H1 (cell line): ENCODE data around the gene TMEM245. TPM values are rescaled to one million over a fixed set of nuclear protein-coding genes. Genes with fewer than 3 reads are reported as not detected.

ENCODE experiments used
- CTCF ChIA-PET: fragments of 300-600 bp; sonication (Branson Sonifier 250); formaldehyde crosslinking; loops from one replicate; lab custom pipeline; 2021; ENCODE audit not compliant: partially characterized antibody; lab: Charles Lee
- POLR2A ChIA-PET: fragments of 300-600 bp; sonication (Branson Sonifier 250); formaldehyde crosslinking; loops from one replicate; lab custom pipeline; 2021; ENCODE audit warnings: inconsistent platforms; ENCODE audit not compliant: partially characterized antibody; lab: Charles Lee
- DNase-seq, 2 experiments: peaks; one replicate each; pipeline versions ENCODE4 v3.0.0 to v3.0.0-alpha.2; 2010 to 2022; ENCODE audit warnings: low spot score in 2 of 2, low read depth in 1 of 2, mixed read lengths in 1 of 2
- FAIRE-seq: peaks from 2 replicates; lab custom pipeline; 2011; peaks lifted over from hg19 to GRCh38; lab: Jason Lieb, UNC
- H2AFZ ChIP-seq: 2 replicates; pipeline ENCODE4 v1.8.1; 2012; ENCODE audit warnings: low read length, inconsistent platforms
- H2AK5ac ChIP-seq: 2 replicates; pipeline ENCODE4 v1.6.1; 2013; ENCODE audit warnings: low read depth, low read length
- H2BK120ac ChIP-seq: replicated peaks from 2 replicates; pipeline ENCODE3; 2013; ENCODE audit warnings: low read depth, low read length, inconsistent platforms
- H2BK12ac ChIP-seq: 2 replicates; pipeline ENCODE4 v1.6.1; 2013; ENCODE audit warnings: low read depth, low read length
- H2BK15ac ChIP-seq: 2 replicates; pipeline ENCODE4 v1.6.1; 2013; ENCODE audit warnings: low read length
- H2BK20ac ChIP-seq: 2 replicates; pipeline ENCODE4 v1.6.1; 2013; ENCODE audit warnings: low read length
- H2BK5ac ChIP-seq: 2 replicates; pipeline ENCODE4 v1.6.1; 2013; ENCODE audit warnings: low read depth, low read length
- H3K14ac ChIP-seq: 2 replicates; pipeline ENCODE4 v1.6.1; 2013; ENCODE audit warnings: inconsistent platforms; ENCODE audit not compliant: insufficient read length
- H3K18ac ChIP-seq: 2 replicates; pipeline ENCODE4 v1.6.1; 2013; ENCODE audit warnings: low read length; ENCODE audit errors: extremely low read depth
- H3K23ac ChIP-seq: 2 replicates; pipeline ENCODE4 v1.6.1; 2013; ENCODE audit warnings: inconsistent platforms; ENCODE audit not compliant: insufficient read length
- H3K23me2 ChIP-seq: 2 replicates; pipeline ENCODE4 v1.6.1; 2013; ENCODE audit warnings: low read depth, low read length
- H3K27ac ChIP-seq: 2 replicates; pipeline ENCODE4 v1.6.1; 2011; ENCODE audit warnings: low read depth, low read length, inconsistent platforms
- H3K27me3 ChIP-seq, 4 experiments: replicated peaks in 1 of 4; 1 replicate in 1 of 4; 2 replicates in 3 of 4; pipeline versions ENCODE4 v1.6.1 to v1.8.1; 2011 to 2013; ENCODE audit warnings: low read length in 3 of 4, mild to moderate bottlenecking in 3 of 4, inconsistent platforms in 2 of 4, mixed read lengths in 2 of 4, moderate library complexity in 1 of 4; ENCODE audit not compliant: control insufficient read depth in 3 of 4, insufficient read depth in 3 of 4; ENCODE audit errors: extremely low read depth in 1 of 4
- H3K36me3 ChIP-seq, 4 experiments: 2 replicates each; pipeline versions ENCODE4 v1.6.1 to v1.8.1; 2011 to 2013; ENCODE audit warnings: mild to moderate bottlenecking in 4 of 4, low read length in 3 of 4, moderate library complexity in 2 of 4, control low read depth in 1 of 4, inconsistent platforms in 1 of 4; ENCODE audit not compliant: insufficient read depth in 4 of 4, control insufficient read depth in 2 of 4
- H3K4ac ChIP-seq: replicated peaks from 2 replicates; pipeline ENCODE3; 2013; ENCODE audit warnings: low read length, low read depth, mixed read lengths, inconsistent platforms; ENCODE audit not compliant: insufficient read length
- H3K4me1 ChIP-seq, 4 experiments: replicated peaks in 1 of 4; 1 replicate in 1 of 4; 2 replicates in 3 of 4; pipeline versions ENCODE4 v1.6.1 to v1.8.1; 2011 to 2013; ENCODE audit warnings: low read length in 3 of 4, inconsistent platforms in 2 of 4, mixed read lengths in 1 of 4; ENCODE audit not compliant: insufficient read depth in 4 of 4, control insufficient read depth in 3 of 4
- H3K4me2 ChIP-seq, 2 experiments: 2 replicates each; pipeline versions ENCODE4 v1.6.1 to v1.8.1; 2011 to 2013; ENCODE audit warnings: low read depth in 2 of 2, low read length in 2 of 2, control low read depth in 1 of 2, inconsistent platforms in 1 of 2, mild to moderate bottlenecking in 1 of 2; ENCODE audit not compliant: insufficient read depth in 1 of 2
- H3K4me3 ChIP-seq, 4 experiments: fragments of 200-600, 300-600 bp in 1 of 4; sonication (generic), shearing (Covaris generic), sonication (Bioruptor Twin) in 1 of 4; 2 replicates each; pipeline versions ENCODE4 v1.5.1 to v1.8.1; 2011 to 2016; ENCODE audit warnings: low read length in 4 of 4, low read depth in 3 of 4, control low read depth in 2 of 4, inconsistent platforms in 2 of 4, mild to moderate bottlenecking in 2 of 4, mixed read lengths in 1 of 4, moderate library complexity in 1 of 4; ENCODE audit not compliant: insufficient read depth in 2 of 4; ENCODE audit errors: extremely low read depth in 1 of 4
- H3K56ac ChIP-seq: replicated peaks from 2 replicates; pipeline ENCODE3; 2013; ENCODE audit warnings: low read depth, mild to moderate bottlenecking, mixed read lengths, low read length, inconsistent platforms; ENCODE audit not compliant: insufficient read length
- H3K79me1 ChIP-seq: 2 replicates; pipeline ENCODE4 v1.6.1; 2013; ENCODE audit warnings: low read depth, low read length, control low read depth
- H3K79me2 ChIP-seq, 2 experiments: 2 replicates each; pipeline versions ENCODE4 v1.6.1 to v1.8.1; 2012 to 2013; ENCODE audit warnings: low read length in 2 of 2, mild to moderate bottlenecking in 2 of 2, inconsistent platforms in 1 of 2; ENCODE audit not compliant: insufficient read depth in 2 of 2, control insufficient read depth in 1 of 2
- H3K9ac ChIP-seq, 4 experiments: replicated peaks in 1 of 4; 1 replicate in 1 of 4; 2 replicates in 3 of 4; pipeline versions ENCODE4 v1.6.1 to v1.8.1; 2011 to 2013; ENCODE audit warnings: low read depth in 3 of 4, low read length in 3 of 4, control low read depth in 2 of 4, mild to moderate bottlenecking in 2 of 4, moderate library complexity in 2 of 4, inconsistent platforms in 1 of 4; ENCODE audit errors: extremely low read depth in 1 of 4
- H3K9me3 ChIP-seq, 2 experiments: 2 replicates each; pipeline versions ENCODE4 v1.6.1 to v1.8.1; 2012 to 2013; ENCODE audit warnings: mild to moderate bottlenecking in 2 of 2, moderate library complexity in 2 of 2, control low read depth in 1 of 2, inconsistent platforms in 1 of 2, low read depth in 1 of 2, low read length in 1 of 2, mixed read lengths in 1 of 2; ENCODE audit not compliant: insufficient read depth in 2 of 2
- H4K20me1 ChIP-seq, 2 experiments: replicated peaks in 1 of 2; 2 replicates each; pipeline versions ENCODE3 to v1.8.1; 2011 to 2013; ENCODE audit warnings: inconsistent platforms in 2 of 2, low read length in 2 of 2, mild to moderate bottlenecking in 1 of 2; ENCODE audit not compliant: insufficient read depth in 2 of 2, control insufficient read depth in 1 of 2
- H4K5ac ChIP-seq: 2 replicates; pipeline ENCODE4 v1.6.1; 2013; ENCODE audit warnings: low read length, low read depth, mixed read lengths, inconsistent platforms; ENCODE audit not compliant: insufficient read length
- H4K8ac ChIP-seq: 2 replicates; pipeline ENCODE4 v1.8.0; 2013; ENCODE audit warnings: mild to moderate bottlenecking, moderate library complexity, low read length, inconsistent platforms; ENCODE audit not compliant: insufficient read depth; ENCODE audit errors: extremely low read depth
- H4K91ac ChIP-seq: replicated peaks from 2 replicates; pipeline ENCODE3; 2013; ENCODE audit warnings: low read length, mixed read lengths, inconsistent platforms; ENCODE audit not compliant: insufficient read length
- ASH2L ChIP-seq: fragments of 200-600, 300-600 bp; sonication (generic); IDR thresholded peaks from one replicate; pipeline ENCODE4 v1.7.1; 2017; ENCODE audit warnings: low read length
- SUZ12 ChIP-seq: fragments of 200-600 bp; sonication (generic); IDR thresholded peaks from 2 replicates; pipeline ENCODE4 v1.6.1; 2012; ENCODE audit warnings: mild to moderate bottlenecking, inconsistent platforms, low read length, moderate library complexity, mixed read lengths
- TBP ChIP-seq: IDR thresholded peaks from 2 replicates; pipeline ENCODE4 v1.6.1; 2011; ENCODE audit warnings: low read depth, low read length, improper control_type of control experiment
- WGBS, 2 experiments: shearing (Covaris generic) in 1 of 2; methylation state at CpG; one replicate each; pipeline versions ENCODE4 v1.1.6 to v1.1.7; 2013 to 2015; ENCODE audit warnings: low lambda C conversion rate in 2 of 2, mixed read lengths in 2 of 2, inconsistent platforms in 1 of 2, low coverage in 1 of 2, missing lambda C conversion rate in 1 of 2; ENCODE audit not compliant: insufficient replicate concordance in 2 of 2, insufficient coverage in 1 of 2, insufficient read length in 1 of 2; ENCODE audit errors: extremely low coverage in 1 of 2, missing lambda C conversion rate in 1 of 2; 5-methylcytosine and 5-hydroxymethylcytosine counted together
- polyA plus RNA-seq, 7 experiments: library from polyadenylated mRNA; depleted of rRNA in 3 of 7; stranded (reverse) in 5 of 7; unstranded in 2 of 7; fragments of >200 nt in 5 of 7; fragments of 200-250 nt in 2 of 7; gene quantifications; 1 replicate in 5 of 7; 2 replicates in 1 of 7; 4 replicates in 1 of 7; pipeline versions ENCODE4 v1.2.1 to v1.2.3, GENCODE V29; 2011 to 2013; ENCODE audit warnings: missing spikeins in 2 of 7, mixed read lengths in 2 of 7
- total RNA-seq: library from RNA; stranded (reverse); fragmentation: NEBNext Ultra II Directional; extraction: Animal tissue kit (Norgen Biotek cat#: 25700); gene quantifications from 2 replicates; pipeline ENCODE4 v1.2.1, GENCODE V29; 2021
- TF ChIP-seq, protein P1 (sequence below): IDR thresholded peaks from 2 replicates; pipeline ENCODE4 v1.6.1; 2012; ENCODE audit warnings: inconsistent platforms

Gene TMEM245
- total and polyA plus RNA-seq, 2 of the 8 experiments (the other 6 are each of a cell fraction or from before 2014, with no cell fraction given), result 44.3 to 45.8 TPM

DNA sequence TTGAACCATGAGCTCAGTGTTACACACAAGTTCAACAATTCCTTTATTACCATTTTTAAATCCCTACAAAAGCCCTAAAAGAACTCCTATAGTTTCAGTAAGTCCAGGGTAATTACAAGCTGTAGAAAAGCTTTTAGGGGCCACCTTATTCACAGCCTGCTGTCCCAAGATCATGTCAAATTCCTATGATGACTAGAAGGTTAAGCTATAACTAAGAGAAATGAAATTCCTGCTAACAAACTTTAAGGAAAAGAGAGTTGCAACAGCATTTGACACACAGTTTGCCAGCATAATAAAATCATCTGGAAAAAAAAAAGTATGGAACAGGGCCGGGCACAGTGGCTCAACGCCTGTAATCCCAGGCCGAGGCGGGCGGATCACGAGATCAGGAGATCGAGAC, 31.5 kb downstream of the TMEM245 start:
- Histone ChIP-seq H2BK12ac (no peak overlapping the region), H3K56ac (no peak overlapping the region), H2AFZ (no peak overlapping the region), H3K27me3 (no peaks in the 10 kb centered on the region), H3K4me3 (no peak overlapping the region), H3K4ac (no peak overlapping the region), H2BK20ac (no peak overlapping the region), H3K9ac (no peak overlapping the region), H3K4me1 (peaks cover 0 to 1% (median 0%) of the 10 kb centered on the region in 4 experiments; a peak in 1 of 7 replicates), H3K23ac (no peak overlapping the region), H3K23me2 (no peaks in the 10 kb centered on the region), H3K27ac (no peak overlapping the region), H4K8ac (no peak overlapping the region), H3K36me3 (peaks cover 8 to 64% (median 15%) of the 10 kb centered on the region in 4 experiments; a peak in 7 of 8 replicates), H2BK120ac (no peak overlapping the region), H4K5ac (no peak overlapping the region), H3K79me1 (peaks cover 3% of the 10 kb centered on the region), H3K4me2 (no peak overlapping the region), H4K91ac (no peak overlapping the region), H2BK15ac (no peak overlapping the region), H3K14ac (no peak overlapping the region), H2BK5ac (no peak overlapping the region), H3K79me2 (peaks cover 0 to 13% of the 10 kb centered on the region in 2 experiments; a peak in 2 of 4 replicates), H3K18ac (no peak overlapping the region), H2AK5ac (no peak overlapping the region), H4K20me1 (peaks cover 0 to 4% of the 10 kb centered on the region in 2 experiments), H3K9me3 (no peaks in the 10 kb centered on the region)
- no peak for FAIRE-seq
- CTCF ChIA-PET, result interaction anchor here (0.6 to 2.4 kb wide), 8 partner anchors 8 to 258 kb away, joined by 3 to 7 read pairs (median 4); partner anchors contain the start of gene TMEM245
- POLR2A ChIA-PET, result no interaction called here
- no peak for DNase-seq
- WGBS, 2 experiments, result 86% methylated on average over 7 of the region's 7 CpGs; no CpG with 5 or more reads in 1 of the 2 experiments
- TF ChIP-seq, protein P1, sequence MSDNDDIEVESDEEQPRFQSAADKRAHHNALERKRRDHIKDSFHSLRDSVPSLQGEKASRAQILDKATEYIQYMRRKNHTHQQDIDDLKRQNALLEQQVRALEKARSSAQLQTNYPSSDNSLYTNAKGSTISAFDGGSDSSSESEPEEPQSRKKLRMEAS, result no peak
- TF ChIP-seq SUZ12 (no peak), ASH2L (no peak), TBP (no peak)
